Measurements from ENCODE around the gene SRXN1. TPM values are rescaled to one million over a fixed set of nuclear protein-coding genes. Genes with fewer than 3 reads are reported as not detected.

SRXN1 gene
- total and polyA plus RNA-seq, 8 donors, result 6.2 to 40.9 (median 7.6) TPM

GRCh38 chr20:689947-690346 is 36.9 kb upstream of the SRXN1 start:
- Histone ChIP-seq H3K27me3 (peaks cover 0 to 57% of the 10 kb centered on the region in 2 donors), H3K36me3 (no peaks in the 10 kb centered on the region), H3K4me1 (no peaks in the 10 kb centered on the region), H3K27ac (no peak overlapping the region), H3K9me3 (no peaks in the 10 kb centered on the region), H3K4me3 (no peak overlapping the region)
- TF ChIP-seq CTCF (IDR thresholded peaks at IDR 0.05), result no peak
- DNase-seq (no peak), ATAC-seq (no peak)
- intact Hi-C loops (cut with DNase I), result no loop called here

GRCh38 chr20:689348-689747 is 36.3 kb upstream of the SRXN1 start:
- H3K27me3 ChIP-seq, result peaks cover 0 to 59% of the 10 kb centered on the region in 2 donors
- ATAC-seq (no peak), DNase-seq (no peak)
- H3K36me3 ChIP-seq, result no peaks in the 10 kb centered on the region
- intact Hi-C loops (cut with DNase I), result no loop called here
- no peaks in the 10 kb centered on the region for H3K4me1 ChIP-seq
- H3K4me3 ChIP-seq, result no peak overlapping the region
- no peak overlapping the region for H3K27ac ChIP-seq
- H3K9me3 ChIP-seq, result no peaks in the 10 kb centered on the region
- TF ChIP-seq CTCF (IDR thresholded peaks at IDR 0.05), result no peak

GRCh38 chr20:688809-689212 is 35.8 kb upstream of the SRXN1 start:
- no peaks in the 10 kb centered on the region for H3K36me3 ChIP-seq
- H3K4me3 ChIP-seq, result no peak overlapping the region
- no peak overlapping the region for H3K27ac ChIP-seq
- intact Hi-C loops (cut with DNase I), result no loop called here
- TF ChIP-seq CTCF (IDR thresholded peaks at IDR 0.05), result no peak
- no peak for DNase-seq
- ATAC-seq, result no peak
- peaks cover 0 to 64% of the 10 kb centered on the region in 2 donors for H3K27me3 ChIP-seq
- H3K9me3 ChIP-seq, result no peaks in the 10 kb centered on the region
- no peaks in the 10 kb centered on the region for H3K4me1 ChIP-seq

- H3K36me3 ChIP-seq, result no peaks in the 10 kb centered on the region
- peaks cover 0 to 76% of the 10 kb centered on the region in 2 donors for H3K27me3 ChIP-seq
- no peaks in the 10 kb centered on the region for H3K4me1 ChIP-seq
- DNase-seq, result no peak
- no peak for TF ChIP-seq CTCF (IDR thresholded peaks at IDR 0.05)
- ATAC-seq, result no peak
- H3K4me3 ChIP-seq, result no peak overlapping the region
- H3K9me3 ChIP-seq, result no peaks in the 10 kb centered on the region
- intact Hi-C loops (cut with DNase I), result no loop called here
- no peak overlapping the region for H3K27ac ChIP-seq
Measured at GRCh38 chr20:687468-688203, 34.6 kb upstream of the SRXN1 start.

GRCh38 chr20:684676-685319 is 31.8 kb upstream of the SRXN1 start:
- Histone ChIP-seq H3K27me3 (peaks cover 0 to 98% of the 10 kb centered on the region in 2 donors), H3K4me3 (no peak overlapping the region), H3K36me3 (no peaks in the 10 kb centered on the region), H3K27ac (no peak overlapping the region), H3K4me1 (no peaks in the 10 kb centered on the region), H3K9me3 (no peaks in the 10 kb centered on the region)
- TF ChIP-seq CTCF (IDR thresholded peaks at IDR 0.05), result no peak
- no peak for ATAC-seq
- DNase-seq, result no peak
- intact Hi-C loops (cut with DNase I), result no loop called here

Data from left lung (tissue), 10 donors.